ENCODE data around the gene ZNF497.

Gene ZNF497

DNA sequence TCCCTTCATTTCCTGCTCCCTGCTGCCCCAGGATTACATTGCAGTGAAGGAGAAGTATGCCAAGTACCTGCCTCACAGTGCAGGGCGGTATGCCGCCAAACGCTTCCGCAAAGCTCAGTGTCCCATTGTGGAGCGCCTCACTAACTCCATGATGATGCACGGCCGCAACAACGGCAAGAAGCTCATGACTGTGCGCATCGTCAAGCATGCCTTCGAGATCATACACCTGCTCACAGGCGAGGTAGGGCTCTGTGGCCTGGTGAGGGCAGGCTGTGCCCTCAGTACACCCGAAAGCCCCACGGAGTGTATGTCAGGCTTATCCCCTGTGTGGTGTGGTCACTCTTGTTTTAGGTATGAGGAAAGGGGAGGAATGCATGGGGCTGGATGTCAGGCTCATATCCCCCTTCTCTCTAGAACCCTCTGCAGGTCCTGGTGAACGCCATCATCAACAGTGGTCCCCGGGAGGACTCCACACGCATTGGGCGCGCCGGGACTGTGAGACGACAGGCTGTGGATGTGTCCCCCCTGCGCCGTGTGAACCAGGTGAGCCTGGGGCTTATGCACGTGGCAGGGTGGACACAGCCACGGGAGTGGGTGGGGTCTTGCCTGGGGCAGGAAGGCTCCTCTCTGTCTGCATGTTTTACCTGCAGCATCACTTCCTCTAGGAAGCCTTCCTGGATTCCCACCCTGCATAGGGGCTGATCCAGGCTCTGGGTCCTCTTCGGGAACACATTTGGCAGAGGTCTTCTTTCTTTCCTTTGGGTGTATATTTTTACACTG is 30.6 kb upstream of the ZNF497 start:
- Histone ChIP-seq H3K4me3 (ENCODE audit: low read depth, low read length) (no peak overlapping the region), H3K27me3 (ENCODE audit: insufficient read depth, low read length) (no peaks in the 10 kb centered on the region), H3K79me2 (ENCODE audit: control insufficient read depth, insufficient read depth, low read length, unreplicated experiment) (peaks cover 26% of the 10 kb centered on the region), H3K4me1 (ENCODE audit: control insufficient read depth, insufficient read depth, low read length, unreplicated experiment) (no peaks in the 10 kb centered on the region), H3K36me3 (ENCODE audit: insufficient read depth, low read length) (peaks cover 8% of the 10 kb centered on the region; the same call in 1 of the 2 replicates), H2AFZ (ENCODE audit: low read length, unreplicated experiment) (no peak overlapping the region), H3K27ac (ENCODE audit: low read depth, low read length) (no peak overlapping the region)

DNA sequence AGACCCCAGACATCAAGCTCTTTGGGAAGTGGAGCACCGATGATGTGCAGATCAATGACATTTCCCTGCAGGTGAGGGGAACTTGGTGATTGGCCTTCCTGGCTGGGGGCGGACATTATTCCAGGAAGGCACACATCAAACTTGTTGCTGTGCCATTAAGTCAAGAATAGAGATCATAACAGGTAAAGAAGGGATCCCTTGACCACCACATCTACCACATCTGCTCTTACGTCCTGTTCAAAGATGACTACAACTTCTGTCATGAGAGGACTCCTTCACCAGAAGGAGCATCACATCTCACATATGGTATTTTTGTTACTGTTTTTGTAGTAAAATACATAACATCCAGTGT is 25.6 kb upstream of the ZNF497 start:
- peaks cover 12% of the 10 kb centered on the region for H3K4me1 ChIP-seq (ENCODE audit: control insufficient read depth, insufficient read depth, low read length, unreplicated experiment)
- peaks cover 42% of the 10 kb centered on the region for H3K79me2 ChIP-seq (ENCODE audit: control insufficient read depth, insufficient read depth, low read length, unreplicated experiment)
- H3K27ac ChIP-seq (ENCODE audit: low read depth, low read length): no peak overlapping the region
- peaks cover 5% of the 10 kb centered on the region; the same call in 1 of the 2 replicates for H3K36me3 ChIP-seq (ENCODE audit: insufficient read depth, low read length)
- H3K27me3 ChIP-seq (ENCODE audit: insufficient read depth, low read length): no peaks in the 10 kb centered on the region
- H2AFZ ChIP-seq (ENCODE audit: low read length, unreplicated experiment): no peak overlapping the region
- peak overlapping the region; percentile 98 for H3K4me3 ChIP-seq (ENCODE audit: low read depth, low read length)

DNA sequence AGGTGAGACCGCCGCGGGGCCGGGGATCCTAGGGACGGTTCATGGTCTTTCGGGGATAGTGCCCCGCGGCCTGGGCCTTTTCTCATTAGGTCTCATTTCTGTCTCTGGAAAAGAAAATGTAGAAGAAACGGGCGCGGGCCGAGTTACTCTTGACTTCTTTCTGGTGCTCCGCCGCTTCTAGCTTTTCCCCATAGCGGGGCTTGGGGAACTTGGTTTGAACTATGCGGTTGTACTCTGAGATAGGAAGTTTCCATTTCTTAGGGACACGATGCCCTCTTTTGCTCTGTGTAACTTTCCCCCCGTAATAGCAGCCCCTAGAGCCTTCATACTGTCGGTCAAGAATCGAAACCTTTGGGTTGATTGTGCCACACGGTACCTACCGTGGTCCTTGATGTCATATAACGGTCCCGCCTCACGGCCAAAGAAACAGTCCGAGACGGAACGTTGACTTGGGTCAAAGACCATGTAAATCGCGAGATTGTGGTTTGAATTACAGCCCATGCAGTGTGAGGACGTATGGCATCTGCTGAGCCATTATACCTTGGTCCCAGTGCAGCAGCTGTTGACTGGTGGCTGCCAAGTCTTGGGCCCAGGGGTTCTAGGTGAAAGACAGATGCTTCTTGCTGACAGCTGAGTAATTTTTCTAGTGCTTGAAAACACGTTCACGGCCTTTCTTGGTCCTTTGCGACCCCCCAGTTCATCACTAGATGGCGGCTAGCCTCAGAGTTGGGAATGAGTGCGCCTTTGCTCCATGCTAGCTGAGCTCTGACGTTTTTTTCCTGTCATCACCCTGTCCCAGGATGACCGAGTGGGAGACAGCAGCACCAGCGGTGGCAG is 25.0 kb upstream of the ZNF497 start:
- peak overlapping the region; percentile 98 for H3K4me3 ChIP-seq (ENCODE audit: low read depth, low read length)
- peaks cover 12% of the 10 kb centered on the region for H3K4me1 ChIP-seq (ENCODE audit: control insufficient read depth, insufficient read depth, low read length, unreplicated experiment)
- no peak overlapping the region for H2AFZ ChIP-seq (ENCODE audit: low read length, unreplicated experiment)
- no peaks in the 10 kb centered on the region for H3K27me3 ChIP-seq (ENCODE audit: insufficient read depth, low read length)
- H3K27ac ChIP-seq (ENCODE audit: low read depth, low read length): peak overlapping the region; percentile 93
- peaks cover 5% of the 10 kb centered on the region; the same call in 1 of the 2 replicates for H3K36me3 ChIP-seq (ENCODE audit: insufficient read depth, low read length)
- peaks cover 41% of the 10 kb centered on the region for H3K79me2 ChIP-seq (ENCODE audit: control insufficient read depth, insufficient read depth, low read length, unreplicated experiment)

DNA sequence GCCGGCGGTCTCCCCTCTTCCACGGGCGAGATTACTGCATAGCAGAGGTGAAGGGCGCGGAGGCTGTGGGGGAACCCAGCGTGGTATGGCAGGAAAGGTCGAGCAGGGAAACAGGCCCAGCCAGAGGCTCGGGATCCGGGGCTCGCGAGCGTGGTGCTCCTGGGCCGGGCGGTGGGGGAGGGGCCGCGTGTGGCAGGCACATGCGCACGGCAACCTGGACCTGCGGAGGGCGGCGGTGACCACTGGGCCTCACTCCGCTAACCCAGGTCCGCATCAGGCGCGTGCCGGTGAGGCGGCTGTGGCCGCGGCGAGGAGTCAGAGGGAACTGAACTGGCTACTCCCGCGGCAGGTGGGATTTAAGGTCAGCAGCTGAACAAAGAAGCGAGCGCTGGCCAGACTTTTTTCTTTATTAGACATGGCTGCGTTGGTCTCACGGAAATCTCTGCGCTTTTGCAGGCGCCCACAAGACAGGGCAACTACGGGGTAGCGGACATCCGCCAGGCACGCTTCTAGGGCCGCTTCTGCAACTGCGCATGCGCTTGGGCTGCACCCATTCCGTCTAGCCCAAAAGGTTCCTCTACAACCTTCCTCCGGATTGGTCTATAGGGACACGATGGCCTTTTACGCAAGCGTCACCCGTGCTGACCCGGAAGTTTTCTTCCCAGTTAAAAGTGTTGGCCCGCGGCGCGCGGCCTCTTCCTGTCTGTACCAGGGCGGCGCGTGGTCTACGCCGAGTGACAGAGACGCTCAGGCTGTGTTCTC is 24.2 kb upstream of the ZNF497 start, which contains the start of gene RPS5:
RPS5 (plus strand) TSS at position 694 of the 762 bp plus-strand sequence. CDS start 869 bp downstream, outside the sequence.
- H3K4me1 ChIP-seq (ENCODE audit: control insufficient read depth, insufficient read depth, low read length, unreplicated experiment): peaks cover 12% of the 10 kb centered on the region

DNA sequence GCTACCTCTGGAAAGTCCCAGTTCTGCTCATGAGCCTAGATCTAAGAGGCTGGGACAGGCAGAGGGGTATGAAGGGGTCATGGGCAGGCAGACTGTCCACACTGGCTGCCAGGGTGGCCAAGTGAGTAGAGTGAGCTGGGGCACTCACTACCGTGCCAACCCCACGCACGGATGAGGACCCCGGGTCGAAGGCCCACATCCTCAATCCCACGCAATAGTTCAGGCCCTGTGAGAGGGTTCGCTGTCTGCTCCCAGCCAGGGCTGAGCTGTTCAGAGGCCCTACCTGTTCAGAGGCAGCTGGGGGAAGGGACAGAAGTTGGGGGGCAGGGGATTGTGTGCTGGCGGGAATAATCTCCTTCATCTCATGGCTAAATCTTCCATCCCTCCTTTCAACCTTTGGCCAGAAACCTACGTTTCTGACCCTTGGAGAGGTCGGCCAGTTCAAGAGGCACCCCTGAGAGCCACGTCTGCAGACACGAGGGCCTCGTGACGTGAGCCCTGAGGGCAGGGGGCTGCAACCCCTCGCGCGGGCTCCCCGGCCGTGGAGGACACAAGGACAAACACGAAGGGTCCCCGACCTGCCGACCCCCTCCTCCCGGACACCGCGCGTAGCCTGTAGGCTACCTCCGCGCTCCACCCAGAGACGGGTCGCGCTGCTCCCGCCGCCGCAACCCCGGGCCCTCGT is 23.5 kb upstream of the ZNF497 start:
- H3K4me3 ChIP-seq (ENCODE audit: low read depth, low read length): peak overlapping the region; percentile 98
- H2AFZ ChIP-seq (ENCODE audit: low read length, unreplicated experiment): no peak overlapping the region
- peaks cover 36% of the 10 kb centered on the region for H3K79me2 ChIP-seq (ENCODE audit: control insufficient read depth, insufficient read depth, low read length, unreplicated experiment)
- H3K27me3 ChIP-seq (ENCODE audit: insufficient read depth, low read length): no peaks in the 10 kb centered on the region
- peaks cover 5% of the 10 kb centered on the region; the same call in 1 of the 2 replicates for H3K36me3 ChIP-seq (ENCODE audit: insufficient read depth, low read length)
- peaks cover 12% of the 10 kb centered on the region for H3K4me1 ChIP-seq (ENCODE audit: control insufficient read depth, insufficient read depth, low read length, unreplicated experiment)
- peak overlapping the region; percentile 93 for H3K27ac ChIP-seq (ENCODE audit: low read depth, low read length)

More for the DNA sequence above, 24.2 kb upstream of the ZNF497 start, which contains the start of gene RPS5:
- Histone ChIP-seq H3K79me2 (ENCODE audit: control insufficient read depth, insufficient read depth, low read length, unreplicated experiment) (peaks cover 38% of the 10 kb centered on the region), H2AFZ (ENCODE audit: low read length, unreplicated experiment) (no peak within 1 kb of the TSS), H3K4me3 (ENCODE audit: low read depth, low read length) (peak within 1 kb of the TSS; percentile 98), H3K36me3 (ENCODE audit: insufficient read depth, low read length) (peaks cover 5% of the 10 kb centered on the region; the same call in 1 of the 2 replicates), H3K27me3 (ENCODE audit: insufficient read depth, low read length) (no peaks in the 10 kb centered on the region), H3K27ac (ENCODE audit: low read depth, low read length) (peak within 1 kb of the TSS; percentile 93)

DNA sequence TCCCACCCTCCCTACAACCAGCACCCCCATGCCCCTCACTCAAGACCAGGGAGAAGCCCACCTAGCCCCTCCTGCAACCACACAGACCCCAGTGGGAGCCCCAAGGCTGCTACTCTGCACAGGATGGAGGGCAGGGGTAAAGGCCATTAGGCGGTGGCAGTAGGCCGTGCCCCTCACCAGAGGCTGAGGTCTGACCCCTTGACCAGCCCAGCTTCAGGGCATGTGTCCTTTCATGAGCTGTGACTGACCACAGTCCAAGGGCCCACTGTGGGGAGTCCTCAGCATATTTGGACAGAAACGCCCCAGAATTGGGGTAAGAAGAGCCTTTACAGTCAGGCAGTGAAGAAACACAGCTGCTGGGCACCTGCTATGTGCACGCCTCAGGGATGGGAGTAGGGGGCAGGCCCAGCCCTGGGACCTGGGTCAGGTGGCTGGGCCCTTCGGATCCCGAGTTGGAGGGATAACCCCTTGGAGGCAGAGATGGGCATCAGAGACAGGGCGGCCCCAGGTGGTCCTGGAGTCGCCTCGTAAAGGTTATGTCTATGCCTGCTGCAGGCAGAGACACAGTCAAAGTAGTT is 22.9 kb upstream of the ZNF497 start:
- Histone ChIP-seq H3K4me1 (ENCODE audit: control insufficient read depth, insufficient read depth, low read length, unreplicated experiment) (peaks cover 12% of the 10 kb centered on the region), H2AFZ (ENCODE audit: low read length, unreplicated experiment) (no peak overlapping the region)

DNA sequence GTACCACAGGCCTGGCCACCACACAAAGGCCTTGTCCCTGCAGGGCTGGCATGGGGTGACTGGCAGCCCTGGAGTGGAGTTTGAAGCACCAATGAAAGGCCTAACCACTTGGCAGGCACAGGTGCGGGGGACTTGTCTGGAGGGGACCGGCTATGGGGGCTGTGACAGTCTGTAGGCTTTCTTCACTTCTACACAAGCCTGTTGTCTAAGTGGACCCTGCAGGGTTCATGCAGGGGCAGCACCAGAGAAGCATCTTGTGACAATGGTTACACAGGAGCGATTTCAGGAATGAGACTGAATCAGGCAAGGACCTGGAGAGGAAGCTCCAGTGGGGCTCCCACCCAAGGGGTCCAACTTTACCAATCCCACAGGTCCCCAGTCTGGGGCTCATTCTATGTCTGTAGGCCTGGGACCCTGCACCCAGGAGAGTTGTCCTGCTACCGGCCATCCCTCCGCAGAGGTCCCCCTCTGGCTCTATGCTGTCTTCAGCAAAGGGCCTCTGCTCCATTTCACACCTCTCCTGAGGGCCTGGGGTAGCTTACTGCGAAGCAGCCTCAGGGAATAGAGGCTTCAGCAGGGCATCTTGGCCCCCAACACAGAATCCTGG is 20.5 kb upstream of the ZNF497 start:
- H3K4me1 ChIP-seq (ENCODE audit: control insufficient read depth, insufficient read depth, low read length, unreplicated experiment): peaks cover 17% of the 10 kb centered on the region
- H3K4me3 ChIP-seq (ENCODE audit: low read depth, low read length): no peak overlapping the region
- H3K36me3 ChIP-seq (ENCODE audit: insufficient read depth, low read length): no peaks in the 10 kb centered on the region
- no peak overlapping the region for H3K27ac ChIP-seq (ENCODE audit: low read depth, low read length)
- peaks cover 16% of the 10 kb centered on the region for H3K79me2 ChIP-seq (ENCODE audit: control insufficient read depth, insufficient read depth, low read length, unreplicated experiment)
- no peaks in the 10 kb centered on the region for H3K27me3 ChIP-seq (ENCODE audit: insufficient read depth, low read length)
- H2AFZ ChIP-seq (ENCODE audit: low read length, unreplicated experiment): no peak overlapping the region

More for the DNA sequence above, 22.9 kb upstream of the ZNF497 start:
- H3K4me3 ChIP-seq (ENCODE audit: low read depth, low read length): peak overlapping the region; percentile 98
- H3K27me3 ChIP-seq (ENCODE audit: insufficient read depth, low read length): no peaks in the 10 kb centered on the region
- peaks cover 30% of the 10 kb centered on the region for H3K79me2 ChIP-seq (ENCODE audit: control insufficient read depth, insufficient read depth, low read length, unreplicated experiment)
- H3K27ac ChIP-seq (ENCODE audit: low read depth, low read length): no peak overlapping the region
- H3K36me3 ChIP-seq (ENCODE audit: insufficient read depth, low read length): no peaks in the 10 kb centered on the region; the same call in 1 of the 2 replicates

DNA sequence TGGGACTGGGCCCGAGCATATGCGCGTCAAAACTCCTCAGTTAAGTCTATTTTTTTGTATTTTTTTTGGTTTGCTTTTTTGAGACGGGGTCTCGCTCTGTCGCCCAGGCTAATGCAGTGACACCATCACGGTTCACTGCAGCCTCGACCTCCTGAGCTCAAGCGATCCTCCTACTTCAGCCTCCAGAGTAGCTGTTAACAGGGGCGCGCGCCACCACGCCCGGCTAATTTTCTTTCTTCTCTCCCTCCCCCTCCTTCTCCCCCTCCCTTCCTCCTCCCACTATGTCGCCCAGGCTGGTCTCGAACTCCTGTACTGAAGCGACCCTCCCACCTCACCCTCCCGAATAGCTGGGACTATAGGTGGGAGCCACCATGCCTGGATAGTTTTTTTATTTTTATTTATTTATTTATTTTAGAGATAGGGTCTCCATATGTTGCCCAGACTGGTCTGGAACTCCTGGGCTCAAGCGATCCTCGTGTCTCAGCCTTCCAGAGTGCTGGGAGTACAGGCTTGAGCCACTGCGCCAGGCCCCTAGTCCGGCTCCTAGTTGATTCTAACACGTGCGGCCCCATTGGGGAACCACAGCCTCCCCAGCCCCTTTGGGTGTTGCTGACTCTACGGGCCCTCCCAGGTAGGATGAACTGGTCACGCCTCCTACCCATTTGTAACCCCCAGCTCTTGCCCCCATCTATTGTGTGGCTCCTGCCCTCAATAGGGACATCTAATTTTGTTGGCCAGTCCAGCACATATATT is 19.1 kb upstream of the ZNF497 start:
- Histone ChIP-seq H2AFZ (ENCODE audit: low read length, unreplicated experiment) (no peak overlapping the region), H3K36me3 (ENCODE audit: insufficient read depth, low read length) (no peaks in the 10 kb centered on the region), H3K4me3 (ENCODE audit: low read depth, low read length) (peak overlapping the region; percentile 97), H3K79me2 (ENCODE audit: control insufficient read depth, insufficient read depth, low read length, unreplicated experiment) (peaks cover 5% of the 10 kb centered on the region), H3K27me3 (ENCODE audit: insufficient read depth, low read length) (no peaks in the 10 kb centered on the region), H3K27ac (ENCODE audit: low read depth, low read length) (peak overlapping the region; percentile 77), H3K4me1 (ENCODE audit: control insufficient read depth, insufficient read depth, low read length, unreplicated experiment) (peaks cover 17% of the 10 kb centered on the region)
